OCI-LY7 (cell line): Measurements from ENCODE around the gene TMEM63B.

Experiments
- EZH2phosphoT487 ChIP-seq: fragments of 200-600 bp; sonication (generic); IDR thresholded peaks from 2 replicates; pipeline ENCODE4 v1.6.1; 2018; ENCODE audit warnings: low read depth, borderline replicate concordance, mild to moderate bottlenecking, mixed run types, antibody characterized with exemption, low read length, moderate library complexity, mixed read lengths
- TF ChIP-seq, protein P1 (sequence below): fragments of 200-600 bp; sonication (generic); conservative IDR thresholded peaks from 2 replicates; pipeline ENCODE4 v1.5.1; 2014; ENCODE audit warnings: mild to moderate bottlenecking, antibody characterized with exemption, low read length, moderate library complexity, mixed read lengths

- TF ChIP-seq, protein P1, sequence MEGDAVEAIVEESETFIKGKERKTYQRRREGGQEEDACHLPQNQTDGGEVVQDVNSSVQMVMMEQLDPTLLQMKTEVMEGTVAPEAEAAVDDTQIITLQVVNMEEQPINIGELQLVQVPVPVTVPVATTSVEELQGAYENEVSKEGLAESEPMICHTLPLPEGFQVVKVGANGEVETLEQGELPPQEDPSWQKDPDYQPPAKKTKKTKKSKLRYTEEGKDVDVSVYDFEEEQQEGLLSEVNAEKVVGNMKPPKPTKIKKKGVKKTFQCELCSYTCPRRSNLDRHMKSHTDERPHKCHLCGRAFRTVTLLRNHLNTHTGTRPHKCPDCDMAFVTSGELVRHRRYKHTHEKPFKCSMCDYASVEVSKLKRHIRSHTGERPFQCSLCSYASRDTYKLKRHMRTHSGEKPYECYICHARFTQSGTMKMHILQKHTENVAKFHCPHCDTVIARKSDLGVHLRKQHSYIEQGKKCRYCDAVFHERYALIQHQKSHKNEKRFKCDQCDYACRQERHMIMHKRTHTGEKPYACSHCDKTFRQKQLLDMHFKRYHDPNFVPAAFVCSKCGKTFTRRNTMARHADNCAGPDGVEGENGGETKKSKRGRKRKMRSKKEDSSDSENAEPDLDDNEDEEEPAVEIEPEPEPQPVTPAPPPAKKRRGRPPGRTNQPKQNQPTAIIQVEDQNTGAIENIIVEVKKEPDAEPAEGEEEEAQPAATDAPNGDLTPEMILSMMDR: no peak
- TF ChIP-seq EZH2phosphoT487: no peak
These were observed 49.6 kb downstream of the TMEM63B start for GRCh38 chr6:44176762-44177509.
